A549 (cell line): ENCODE results near the gene ANKFN1.

Source experiments
- CBX2 ChIP-seq: fragments of 200-600 bp; sonication (generic); IDR thresholded peaks from 2 replicates; pipeline ENCODE4 v1.6.1; 2016; ENCODE audit warnings: low read depth, mild to moderate bottlenecking, borderline replicate concordance
- CHD4 ChIP-seq: fragments of 200-600 bp; sonication (generic); IDR thresholded peaks from 2 replicates; pipeline ENCODE4 v1.6.1; 2016; ENCODE audit warnings: antibody characterized with exemption, mild to moderate bottlenecking, borderline replicate concordance
- CTCF ChIP-seq: fragments of >200 bp; sonication (Bioruptor Twin); formaldehyde crosslinking; IDR thresholded peaks from 3 replicates; pipeline ENCODE4 v1.5.1; 2016
- EP300 ChIP-seq, 2 experiments: fragments of >200 bp; sonication (Bioruptor Twin); formaldehyde crosslinking; IDR thresholded peaks; 2 replicates in 1 of 2; 3 replicates in 1 of 2; pipeline ENCODE4 v1.6.1; 2016 to 2017
- KDM1A ChIP-seq: fragments of 200-600 bp; sonication (generic); IDR thresholded peaks from 2 replicates; pipeline ENCODE4 v1.6.1; 2016; ENCODE audit warnings: low read depth, mild to moderate bottlenecking
- KDM5A ChIP-seq: fragments of 200-600 bp; sonication (generic); IDR thresholded peaks from 2 replicates; pipeline ENCODE4 v1.6.1; 2016; ENCODE audit warnings: antibody characterized with exemption, mild to moderate bottlenecking
- MAX ChIP-seq: IDR thresholded peaks from 2 replicates; pipeline ENCODE4 v1.6.1; 2012
- NPAS2 ChIP-seq: fragments of 250-450 bp; sonication (Bioruptor Pico); IDR thresholded peaks from 2 replicates; pipeline ENCODE4 v1.8.0; 2022; ENCODE audit warnings: mild to moderate bottlenecking, moderate library complexity, borderline replicate concordance
- POLR2A ChIP-seq: IDR thresholded peaks from 2 replicates; pipeline ENCODE4 v1.6.1; 2012; ENCODE audit warnings: mild to moderate bottlenecking, low read length
- RAD21 ChIP-seq, 2 experiments: fragments of >200 bp in 1 of 2; sonication (Bioruptor Twin) in 1 of 2; formaldehyde crosslinking in 1 of 2; IDR thresholded peaks in 1 of 2; conservative IDR thresholded peaks in 1 of 2; 2 replicates in 1 of 2; 3 replicates in 1 of 2; pipeline ENCODE4 v1.6.1; 2012 to 2018; ENCODE audit warnings: inconsistent platforms in 1 of 2
- REST ChIP-seq: fragments of 200-600 bp; sonication (generic); IDR thresholded peaks from 2 replicates; pipeline ENCODE4 v1.6.1; 2016; ENCODE audit warnings: antibody characterized with exemption, mild to moderate bottlenecking, moderate library complexity

- no peak for TF ChIP-seq KDM1A
- TF ChIP-seq NPAS2 (CRISPR knock-in tag), result no peak
- TF ChIP-seq EP300 (IDR thresholded peaks at IDR 0.05), result no peak
- TF ChIP-seq CBX2, result no peak
- TF ChIP-seq KDM5A, result no peak
- TF ChIP-seq MAX, result no peak
- no peak for TF ChIP-seq CTCF
- TF ChIP-seq POLR2A, result no peak
- TF ChIP-seq REST, result no peak
- no peak for TF ChIP-seq CHD4
- no peak for TF ChIP-seq RAD21 (conservative IDR thresholded peaks at IDR 0.05 in 1 of 2, IDR thresholded peaks at IDR 0.05 in 1 of 2)
Observed at GRCh38 chr17:56171186-56171959, 18.1 kb downstream of the ANKFN1 start.
